Activated T-helper 2 cell treated with anti-CD3 and anti-CD28 coated beads, Interferon-gamma antibody, Interleukin-2, Interleukin-4, amounts not matched to agents 10 μg/mL and 5 μg/mL and 100 μg/mL, durations not matched to agents 14 hours and 24 hours and 36 hours (primary cell): ENCODE results near the gene PLD6. TPM values are rescaled to one million over a fixed set of nuclear protein-coding genes. Genes with fewer than 3 reads are reported as not detected.
A peak's percentile ranks its signal among the peaks of the same experiment; 100 is the strongest.

Source experiments
- DNase-seq: peaks from one replicate; pipeline ENCODE4 v3.0.0; 2021; ENCODE audit warnings: low spot score
- H3K27ac Mint-ChIP-seq: one replicate; pipeline ENCODE4 v1.8.0; 2021; ENCODE audit warnings: mixed read lengths
- H3K27me3 Mint-ChIP-seq: one replicate; pipeline ENCODE4 v1.8.0; 2021; ENCODE audit warnings: low read depth, mixed read lengths
- H3K36me3 Mint-ChIP-seq: one replicate; pipeline ENCODE4 v1.8.0; 2021; ENCODE audit warnings: low read depth, mixed read lengths
- H3K4me1 Mint-ChIP-seq: one replicate; pipeline ENCODE4 v1.8.0; 2021; ENCODE audit warnings: low read depth, mixed read lengths
- H3K4me3 Mint-ChIP-seq: one replicate; pipeline ENCODE4 v1.8.0; 2021; ENCODE audit warnings: low read depth, mild to moderate bottlenecking, moderate library complexity, mixed read lengths
- H3K9me3 Mint-ChIP-seq: one replicate; pipeline ENCODE4 v1.8.0; 2021; ENCODE audit warnings: mixed read lengths
- intact Hi-C: fragments of 100-400 bp; cut with micrococcal nuclease; formaldehyde crosslinking; loops from one replicate; pipeline ENCODE4 v1.15.1; 2023
- total RNA-seq: library from RNA; stranded (reverse); gene quantifications from 2 replicates; pipeline ENCODE4 v1.2.3, GENCODE V29; 2022

PLD6 gene
- total RNA-seq, 1 donor from 2014 or later: 8.5 TPM

DNA sequence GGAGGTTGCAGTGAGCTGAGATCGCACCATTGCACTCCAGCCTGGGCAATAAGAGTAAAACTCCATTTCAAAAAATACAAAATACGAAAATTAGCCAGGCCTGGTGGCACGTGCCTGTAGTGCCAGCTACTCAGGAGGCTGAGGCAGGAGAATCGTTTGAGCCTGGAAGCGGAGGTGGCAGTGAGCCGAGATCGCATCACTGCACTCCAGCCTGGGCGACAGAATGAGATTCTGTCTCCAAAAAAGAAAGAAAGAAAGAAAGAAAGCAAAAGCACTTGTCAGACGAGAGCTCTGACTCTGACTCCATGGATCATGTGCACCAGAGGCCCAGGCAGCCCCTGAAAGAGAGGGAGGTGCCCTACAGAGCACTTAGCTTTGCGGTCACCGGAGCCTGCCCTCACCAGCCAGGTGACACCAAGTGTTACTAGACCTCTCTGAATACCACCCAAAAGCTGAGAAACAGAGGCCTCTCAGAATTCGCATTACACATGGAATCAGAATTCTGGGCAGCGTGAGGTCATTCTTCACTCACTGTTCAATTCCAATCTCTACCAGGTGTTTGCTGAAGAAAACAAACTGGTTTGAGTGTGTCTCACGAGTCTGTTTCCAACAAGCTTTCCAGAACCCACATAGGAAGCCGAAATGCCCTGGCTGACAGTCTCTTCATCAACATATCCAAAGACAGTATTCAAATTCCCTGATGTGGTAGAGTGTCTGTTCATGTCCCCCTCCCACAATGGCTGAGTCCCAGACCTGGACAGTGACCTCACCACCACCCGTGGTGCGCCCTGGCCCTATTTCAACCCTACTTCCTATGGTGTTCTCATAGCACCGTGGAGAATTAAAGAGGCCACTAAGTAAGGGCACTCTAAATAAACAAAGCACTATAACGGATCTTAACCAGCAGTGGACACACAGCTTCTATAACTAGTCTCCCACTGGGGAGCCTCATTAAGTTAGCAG lies 29.4 kb upstream of the PLD6 start:
- no peak for DNase-seq
- intact Hi-C loops: loop anchor here (2.0 to 5.0 kb wide), 5 partner anchors 29 to 83 kb away; partner anchors contain the start of genes COPS3, NT5M and PLD6
- peak overlapping the region; percentile 95 for H3K4me3 Mint-ChIP-seq

DNA sequence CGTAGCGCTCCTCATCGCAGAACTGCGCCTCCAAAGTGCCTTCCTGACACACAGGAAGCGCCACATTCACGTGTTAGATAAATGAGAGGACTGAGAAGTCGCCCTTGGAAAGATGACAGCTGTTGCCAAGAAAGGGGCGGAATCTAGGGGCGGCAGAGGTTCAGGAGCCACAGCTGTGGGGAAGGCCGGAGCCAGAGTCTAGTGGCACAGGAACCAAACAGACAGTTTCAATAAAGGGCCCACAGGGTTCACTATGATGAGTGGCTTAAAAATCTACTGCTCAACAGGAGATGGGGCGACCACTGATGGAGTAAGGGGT lies 26.1 kb upstream of the PLD6 start:
- no peak for DNase-seq
- H3K4me1 Mint-ChIP-seq: peaks cover 15% of the 10 kb centered on the region
- H3K36me3 Mint-ChIP-seq: peaks cover 37% of the 10 kb centered on the region
- H3K9me3 Mint-ChIP-seq: no peaks in the 10 kb centered on the region
- intact Hi-C loops: no loop called here
- no peak overlapping the region for H3K27ac Mint-ChIP-seq
- no peak overlapping the region for H3K4me3 Mint-ChIP-seq
- H3K27me3 Mint-ChIP-seq: no peaks in the 10 kb centered on the region

More for the DNA sequence above, 29.4 kb upstream of the PLD6 start:
- Mint-ChIP-seq H3K36me3 (peaks cover 14% of the 10 kb centered on the region), H3K27ac (peak overlapping the region; percentile 69), H3K4me1 (peaks cover 29% of the 10 kb centered on the region), H3K27me3 (no peaks in the 10 kb centered on the region), H3K9me3 (no peaks in the 10 kb centered on the region)

DNA sequence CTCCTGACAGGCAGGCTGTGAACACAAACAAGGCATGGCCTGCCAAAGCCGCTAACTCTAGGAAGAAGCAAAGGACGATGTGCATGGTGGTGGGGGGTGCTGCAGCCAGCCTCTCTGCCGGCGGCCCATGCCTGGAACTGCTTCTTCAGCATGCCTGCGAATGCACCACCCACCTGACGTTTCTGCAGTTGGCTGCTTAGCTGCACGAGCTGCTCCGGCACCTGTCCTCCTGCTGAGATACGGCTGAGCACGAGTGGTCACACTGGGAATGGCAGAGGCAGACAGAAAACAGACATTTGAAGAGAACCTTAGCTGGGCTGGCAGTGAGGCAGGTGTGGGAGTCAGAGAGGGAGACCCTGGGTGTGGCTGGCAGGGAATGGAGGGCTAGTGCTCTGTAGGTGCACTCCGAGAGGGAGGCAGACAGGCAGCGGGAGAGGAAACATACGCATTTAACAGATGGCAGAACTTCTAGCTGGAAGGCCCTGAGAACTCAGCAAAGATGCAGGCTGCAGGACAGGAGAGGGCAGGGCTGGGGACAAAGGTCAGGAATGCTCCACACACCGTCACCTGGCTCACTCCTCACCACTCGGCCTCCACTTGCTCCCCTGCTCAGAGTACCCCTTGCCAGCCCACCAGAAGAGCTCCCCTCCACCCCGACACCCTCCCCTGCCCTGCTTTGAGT lies 25.6 kb upstream of the PLD6 start:
- Mint-ChIP-seq H3K4me3 (no peak overlapping the region), H3K27ac (no peak overlapping the region), H3K9me3 (no peaks in the 10 kb centered on the region), H3K27me3 (no peaks in the 10 kb centered on the region), H3K36me3 (peaks cover 42% of the 10 kb centered on the region), H3K4me1 (peaks cover 15% of the 10 kb centered on the region)
- intact Hi-C loops: no loop called here
- no peak for DNase-seq

DNA sequence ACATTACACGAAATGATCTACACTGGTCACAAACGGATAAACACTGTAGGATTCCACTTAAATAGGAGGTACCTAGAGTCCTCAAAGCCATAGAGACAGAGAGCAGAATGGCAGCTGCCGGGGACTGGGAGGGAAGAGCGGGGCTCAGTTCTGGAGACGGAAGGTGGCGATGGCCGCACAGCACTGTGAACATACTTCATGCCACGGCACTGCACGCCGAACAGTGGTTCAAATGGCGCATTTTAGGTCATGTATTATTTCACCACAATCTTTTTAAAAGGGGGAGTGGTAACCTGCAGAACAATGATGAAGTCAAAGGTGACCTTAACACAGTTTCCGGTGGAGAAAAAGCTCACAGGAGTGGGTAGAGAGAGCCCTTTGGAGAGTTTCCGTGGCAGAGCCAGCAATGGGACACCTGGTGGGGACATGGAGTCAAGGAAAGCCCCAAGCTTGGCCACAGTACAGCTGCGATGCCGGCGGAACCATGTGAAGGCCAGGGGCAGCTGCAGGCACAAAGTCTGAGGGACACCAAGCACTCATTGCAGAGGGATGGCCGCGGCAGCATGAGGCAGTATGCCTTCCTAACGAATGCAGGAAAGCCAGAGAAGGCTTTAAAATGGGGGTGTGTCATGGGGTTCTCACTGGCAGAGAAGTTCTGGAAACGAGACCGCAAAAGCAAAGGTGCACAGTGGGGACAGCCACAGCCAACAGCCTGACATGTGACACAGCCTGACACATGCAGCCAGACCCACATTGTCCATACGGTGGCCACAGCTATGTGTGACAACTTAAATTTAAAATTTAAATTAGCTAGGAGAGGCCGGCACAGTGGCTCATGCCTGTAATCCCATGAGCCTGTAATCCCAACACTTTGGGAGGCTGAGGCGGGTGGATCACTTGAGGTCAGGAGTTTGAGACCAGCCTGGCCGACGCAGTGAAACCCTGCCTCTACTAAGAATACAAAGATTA lies 23.6 kb upstream of the PLD6 start:
- H3K4me1 Mint-ChIP-seq: no peaks in the 10 kb centered on the region
- DNase-seq: no peak
- H3K27ac Mint-ChIP-seq: no peak overlapping the region
- peaks cover 53% of the 10 kb centered on the region for H3K36me3 Mint-ChIP-seq
- H3K9me3 Mint-ChIP-seq: no peaks in the 10 kb centered on the region
- H3K27me3 Mint-ChIP-seq: no peaks in the 10 kb centered on the region
- no peak overlapping the region for H3K4me3 Mint-ChIP-seq
- intact Hi-C loops: no loop called here

DNA sequence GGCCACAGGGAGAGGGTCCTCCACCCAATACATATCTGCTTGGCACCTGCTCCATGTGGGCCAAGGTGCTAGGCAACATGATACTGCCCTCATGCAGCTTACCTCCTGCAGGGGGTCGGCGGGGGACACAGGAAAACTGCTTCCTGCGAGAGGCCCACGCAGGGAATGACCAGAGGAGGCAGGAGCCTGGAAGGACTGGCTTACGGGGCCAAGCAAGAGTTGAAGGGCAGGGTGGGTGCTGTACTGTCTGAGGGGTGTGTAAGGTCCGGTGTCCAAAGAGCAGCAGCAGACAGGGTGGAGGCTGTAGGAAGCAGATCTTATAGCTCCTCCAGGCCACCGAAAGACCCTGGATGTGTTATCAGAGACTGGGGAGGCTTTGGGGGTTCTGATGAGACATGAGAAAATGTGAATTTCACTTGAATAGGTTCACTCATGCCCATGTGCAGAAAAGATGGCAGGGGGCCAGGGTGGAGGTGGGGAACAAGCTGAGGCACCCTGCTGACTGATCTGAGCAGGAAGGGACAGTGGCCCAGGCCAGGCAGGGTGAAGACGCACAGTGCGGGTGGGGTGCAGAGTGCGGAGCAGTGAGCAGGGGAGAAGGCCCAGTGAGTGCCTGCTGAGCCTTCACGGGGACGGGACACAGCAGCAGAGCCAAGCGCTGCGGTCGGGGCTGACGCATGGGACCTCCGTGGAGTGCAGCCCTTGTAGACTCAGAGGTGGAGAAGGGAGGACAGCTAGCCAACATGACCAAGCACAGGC lies 22.6 kb upstream of the PLD6 start:
- no peaks in the 10 kb centered on the region for H3K9me3 Mint-ChIP-seq
- no peaks in the 10 kb centered on the region for H3K27me3 Mint-ChIP-seq
- H3K27ac Mint-ChIP-seq: no peak overlapping the region
- no peaks in the 10 kb centered on the region for H3K4me1 Mint-ChIP-seq
- intact Hi-C loops: no loop called here
- no peak for DNase-seq
- peaks cover 59% of the 10 kb centered on the region for H3K36me3 Mint-ChIP-seq
- H3K4me3 Mint-ChIP-seq: no peak overlapping the region

DNA sequence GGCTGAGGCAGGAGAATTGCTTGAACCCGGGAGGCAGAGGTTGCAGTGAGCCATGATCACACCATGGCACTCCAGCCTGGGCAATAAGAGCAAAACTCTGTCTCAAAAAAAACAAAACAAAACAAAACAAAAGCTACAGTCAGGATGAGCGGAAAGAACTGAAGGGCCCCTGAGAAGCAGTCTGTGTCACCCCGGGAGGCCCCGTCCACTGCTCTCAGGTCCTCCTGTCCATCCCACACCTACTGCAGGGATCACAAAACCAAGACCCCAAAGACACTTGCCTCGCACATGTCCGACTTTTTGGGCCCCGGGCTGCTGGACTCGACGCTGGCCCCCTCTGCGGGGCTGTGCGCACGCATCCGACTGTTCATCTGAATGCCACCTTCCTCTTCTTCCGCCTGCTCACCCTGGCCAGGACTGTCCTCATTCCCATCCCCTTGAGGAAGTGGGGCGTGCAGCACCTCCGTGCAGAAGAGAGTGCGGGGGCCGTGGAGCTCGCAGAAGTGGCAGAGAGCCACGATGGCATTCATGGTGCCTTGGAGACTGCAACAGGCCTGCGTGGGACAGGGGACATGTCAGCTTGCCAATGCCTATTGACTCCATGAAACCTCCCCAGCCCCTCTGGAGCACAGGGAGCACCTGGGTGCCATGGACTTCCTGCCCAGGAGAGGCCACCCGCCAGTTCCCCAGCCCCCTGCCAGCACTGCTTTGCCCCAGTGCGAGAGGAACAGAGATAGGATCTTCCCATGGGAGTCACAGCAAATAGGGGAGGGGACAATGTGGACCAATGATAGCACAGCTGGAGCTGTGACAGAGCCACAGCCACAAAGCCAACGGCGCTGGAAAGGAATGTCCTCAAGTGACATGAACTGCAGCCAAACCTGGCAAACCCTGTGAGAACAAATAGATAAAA lies 21.7 kb upstream of the PLD6 start:
- Mint-ChIP-seq H3K4me3 (no peak overlapping the region), H3K36me3 (peaks cover 66% of the 10 kb centered on the region), H3K27ac (no peak overlapping the region), H3K4me1 (no peaks in the 10 kb centered on the region), H3K27me3 (no peaks in the 10 kb centered on the region), H3K9me3 (no peaks in the 10 kb centered on the region)
- no peak for DNase-seq
- intact Hi-C loops: no loop called here

DNA sequence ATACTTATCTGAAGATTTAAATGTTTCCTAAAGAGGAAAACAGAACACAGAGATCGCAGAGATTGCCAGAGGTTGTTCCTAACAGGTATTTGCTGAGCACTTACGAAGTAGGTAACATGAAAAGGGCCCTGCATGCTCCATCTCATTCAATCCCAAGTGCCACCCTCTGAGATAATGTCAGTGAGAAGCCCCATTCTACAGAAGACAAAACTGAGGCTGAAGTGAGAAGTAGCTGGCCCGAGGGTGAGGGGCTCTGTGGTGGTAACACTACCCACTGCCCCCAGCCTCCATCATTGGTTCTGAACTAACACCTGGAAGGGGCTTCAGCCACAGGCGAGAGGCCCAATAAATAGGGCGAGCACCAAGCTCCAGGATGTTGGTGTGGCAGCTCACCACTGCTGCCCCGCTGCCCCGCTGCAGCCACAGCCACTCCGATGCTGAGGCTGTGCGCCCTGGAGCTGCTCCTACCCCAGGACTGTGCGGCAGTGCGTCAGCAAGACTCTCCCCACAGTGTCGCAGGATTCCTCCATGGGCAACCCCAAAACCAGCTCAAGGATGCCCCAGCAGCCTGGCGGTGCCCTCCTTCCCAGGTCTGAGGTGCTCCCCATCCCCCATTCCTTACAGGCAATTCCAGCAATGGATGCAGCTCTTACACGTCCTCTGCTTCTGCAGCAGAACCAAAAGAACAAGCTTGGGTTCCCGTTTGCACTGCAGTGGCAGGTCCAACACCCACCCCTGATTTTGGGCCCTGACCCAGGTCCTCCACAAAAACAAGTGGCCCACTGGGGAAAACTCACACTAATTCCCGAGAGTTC lies 20.5 kb upstream of the PLD6 start:
- Mint-ChIP-seq H3K36me3 (peaks cover 63% of the 10 kb centered on the region), H3K4me1 (no peaks in the 10 kb centered on the region)

DNA sequence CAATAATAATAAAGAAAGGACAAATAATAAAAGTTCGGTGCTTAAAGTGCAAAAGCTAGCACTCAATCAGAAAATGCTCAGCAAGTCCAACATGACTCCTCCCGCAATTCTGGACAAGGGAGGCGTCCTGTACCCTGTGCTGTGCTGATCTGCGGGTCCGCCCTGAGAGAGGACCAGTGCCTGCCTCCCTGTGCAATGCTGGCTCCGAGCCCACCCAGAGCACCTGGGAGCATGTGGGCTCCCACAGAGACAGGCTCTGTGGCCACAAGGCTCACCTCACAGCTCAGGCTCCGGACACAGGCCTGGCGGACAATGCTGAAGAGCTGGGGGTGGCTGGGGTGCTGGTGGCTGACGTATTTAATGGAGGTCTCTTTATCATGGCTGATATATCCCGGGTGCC lies 19.8 kb upstream of the PLD6 start:
- no peak overlapping the region for H3K4me3 Mint-ChIP-seq
- DNase-seq: no peak
- intact Hi-C loops: no loop called here
- no peaks in the 10 kb centered on the region for H3K27me3 Mint-ChIP-seq
- H3K27ac Mint-ChIP-seq: no peak overlapping the region
- H3K36me3 Mint-ChIP-seq: peaks cover 65% of the 10 kb centered on the region
- no peaks in the 10 kb centered on the region for H3K9me3 Mint-ChIP-seq
- H3K4me1 Mint-ChIP-seq: no peaks in the 10 kb centered on the region

More for the DNA sequence above, 20.5 kb upstream of the PLD6 start:
- H3K27ac Mint-ChIP-seq: no peak overlapping the region
- H3K27me3 Mint-ChIP-seq: no peaks in the 10 kb centered on the region
- intact Hi-C loops: no loop called here
- DNase-seq: no peak
- no peak overlapping the region for H3K4me3 Mint-ChIP-seq
- H3K9me3 Mint-ChIP-seq: no peaks in the 10 kb centered on the region

DNA sequence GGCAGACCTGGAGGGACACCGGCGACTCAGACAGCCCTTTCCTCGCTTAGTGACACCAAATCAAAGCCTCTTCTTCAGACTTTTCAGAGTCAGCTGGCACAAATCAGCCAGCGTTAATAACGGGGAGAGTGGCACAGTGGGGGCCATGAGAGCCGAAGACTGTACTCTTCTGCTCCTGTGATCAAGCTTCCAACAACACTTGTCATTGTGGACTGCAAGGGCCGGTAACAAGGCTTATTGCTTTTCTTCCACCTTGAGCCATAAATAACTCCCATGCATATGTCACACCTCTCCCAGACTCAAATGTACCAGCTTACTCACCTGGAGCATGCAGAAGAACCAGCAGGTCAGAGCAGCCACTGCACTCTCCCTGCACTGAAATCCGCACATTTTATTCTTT lies 18.0 kb upstream of the PLD6 start:
- H3K27me3 Mint-ChIP-seq: no peaks in the 10 kb centered on the region
- H3K9me3 Mint-ChIP-seq: no peaks in the 10 kb centered on the region
- intact Hi-C loops: no loop called here
- peaks cover 63% of the 10 kb centered on the region for H3K36me3 Mint-ChIP-seq
- H3K4me1 Mint-ChIP-seq: no peaks in the 10 kb centered on the region
- no peak overlapping the region for H3K4me3 Mint-ChIP-seq
- DNase-seq: no peak
- H3K27ac Mint-ChIP-seq: no peak overlapping the region

DNA sequence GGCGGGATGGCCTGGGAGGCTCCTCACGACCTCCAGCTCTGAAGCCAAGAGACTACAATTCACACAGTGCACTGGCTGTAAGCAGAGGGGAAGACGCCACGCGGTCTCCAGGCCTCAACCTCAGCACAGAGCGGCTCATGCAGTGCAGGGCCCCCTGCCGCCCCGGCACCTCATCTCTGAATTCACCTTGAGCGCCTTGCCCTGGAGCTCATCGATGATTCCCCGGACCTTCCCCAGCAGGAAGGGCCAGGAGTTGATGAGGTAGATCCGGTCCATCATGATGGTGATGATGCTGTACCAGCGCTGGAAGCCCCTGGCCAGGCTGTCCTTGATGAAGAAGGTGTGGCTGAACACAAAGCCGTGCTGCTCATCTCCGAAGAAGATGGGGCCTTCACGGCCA lies 17.6 kb upstream of the PLD6 start:
- Mint-ChIP-seq H3K36me3 (peaks cover 59% of the 10 kb centered on the region), H3K27ac (no peak overlapping the region), H3K4me1 (no peaks in the 10 kb centered on the region), H3K27me3 (no peaks in the 10 kb centered on the region), H3K4me3 (no peak overlapping the region), H3K9me3 (no peaks in the 10 kb centered on the region)
- intact Hi-C loops: no loop called here
- DNase-seq: no peak

DNA sequence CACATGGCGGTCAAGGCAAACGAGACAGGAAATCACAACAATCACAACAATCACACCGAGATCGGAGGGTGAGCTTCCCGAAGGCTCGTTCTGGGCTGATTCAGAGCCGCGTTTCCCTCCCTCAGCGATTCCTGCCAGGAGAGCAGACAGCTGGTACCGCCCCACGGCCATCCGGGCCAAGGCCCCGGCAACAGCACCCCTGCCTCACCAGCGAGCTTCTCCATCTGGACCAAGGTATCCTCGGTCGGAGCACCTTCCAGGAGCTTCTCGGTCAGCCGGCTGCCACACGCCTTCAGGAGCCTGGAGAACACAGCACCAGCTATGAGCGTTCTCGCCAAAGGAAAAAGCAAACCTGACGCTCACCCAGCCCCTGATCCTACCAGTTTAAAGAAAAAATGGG lies 15.2 kb upstream of the PLD6 start:
- DNase-seq: no peak
- Mint-ChIP-seq H3K4me1 (no peaks in the 10 kb centered on the region), H3K4me3 (no peak overlapping the region), H3K27ac (no peak overlapping the region), H3K9me3 (no peaks in the 10 kb centered on the region), H3K27me3 (no peaks in the 10 kb centered on the region), H3K36me3 (peaks cover 61% of the 10 kb centered on the region)
- intact Hi-C loops: no loop called here
